ENCODE results near the gene MEGF6. TPM values are rescaled to one million over a fixed set of nuclear protein-coding genes. Genes with fewer than 3 reads are reported as not detected.

The MEGF6 gene
- total RNA-seq, 6 experiments from 2014 or later: 20.3 to 39.2 (median 23.0) TPM

GRCh38 chr1:3473381-3473844 is 137.9 kb downstream of the MEGF6 start:
- peaks cover 21% of the 10 kb centered on the region for H3K4me1 Mint-ChIP-seq (ENCODE audit: low read depth)
- H3K27ac Mint-ChIP-seq: no peak overlapping the region; the same call in 1 of the 2 replicates
- peak overlapping the region; percentile 16; the same call in 1 of the 2 replicates for H3K4me3 Mint-ChIP-seq
- DNase-seq: peak; percentile 63
- H3K36me3 Mint-ChIP-seq (ENCODE audit: low read depth): no peaks in the 10 kb centered on the region
- TF ChIP-seq, protein P1, sequence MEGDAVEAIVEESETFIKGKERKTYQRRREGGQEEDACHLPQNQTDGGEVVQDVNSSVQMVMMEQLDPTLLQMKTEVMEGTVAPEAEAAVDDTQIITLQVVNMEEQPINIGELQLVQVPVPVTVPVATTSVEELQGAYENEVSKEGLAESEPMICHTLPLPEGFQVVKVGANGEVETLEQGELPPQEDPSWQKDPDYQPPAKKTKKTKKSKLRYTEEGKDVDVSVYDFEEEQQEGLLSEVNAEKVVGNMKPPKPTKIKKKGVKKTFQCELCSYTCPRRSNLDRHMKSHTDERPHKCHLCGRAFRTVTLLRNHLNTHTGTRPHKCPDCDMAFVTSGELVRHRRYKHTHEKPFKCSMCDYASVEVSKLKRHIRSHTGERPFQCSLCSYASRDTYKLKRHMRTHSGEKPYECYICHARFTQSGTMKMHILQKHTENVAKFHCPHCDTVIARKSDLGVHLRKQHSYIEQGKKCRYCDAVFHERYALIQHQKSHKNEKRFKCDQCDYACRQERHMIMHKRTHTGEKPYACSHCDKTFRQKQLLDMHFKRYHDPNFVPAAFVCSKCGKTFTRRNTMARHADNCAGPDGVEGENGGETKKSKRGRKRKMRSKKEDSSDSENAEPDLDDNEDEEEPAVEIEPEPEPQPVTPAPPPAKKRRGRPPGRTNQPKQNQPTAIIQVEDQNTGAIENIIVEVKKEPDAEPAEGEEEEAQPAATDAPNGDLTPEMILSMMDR (IDR thresholded peaks at IDR 0.05): no peak
- no peaks in the 10 kb centered on the region; the same call in 1 of the 2 replicates for H3K27me3 Mint-ChIP-seq (ENCODE audit: insufficient read depth)
- H3K9me3 Mint-ChIP-seq: no peaks in the 10 kb centered on the region

DNA sequence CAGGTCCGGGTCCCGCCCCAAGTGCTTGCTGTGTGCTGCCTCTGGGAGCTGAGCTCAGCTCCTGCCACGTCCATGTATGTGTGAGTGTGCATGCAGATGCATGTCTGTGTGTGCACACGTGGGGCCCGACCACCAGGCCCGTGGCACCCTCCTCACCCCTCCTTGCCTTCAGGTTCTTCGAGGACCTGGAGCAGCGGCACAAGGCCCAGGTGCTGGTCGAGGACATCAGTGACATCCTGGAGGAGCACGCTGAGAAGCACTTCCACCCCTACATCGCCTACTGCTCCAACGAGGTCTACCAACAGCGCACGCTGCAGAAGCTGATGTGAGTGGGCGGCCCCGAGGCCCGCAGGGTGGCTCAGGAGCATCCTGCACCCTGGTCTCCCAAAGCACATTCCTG is 138.4 kb downstream of the MEGF6 start:
- H3K27me3 Mint-ChIP-seq (ENCODE audit: insufficient read depth): no peaks in the 10 kb centered on the region; the same call in 1 of the 2 replicates
- TF ChIP-seq, protein P1 (IDR thresholded peaks at IDR 0.05): no peak
- H3K4me3 Mint-ChIP-seq: no peak overlapping the region
- no peak overlapping the region for H3K27ac Mint-ChIP-seq
- no peaks in the 10 kb centered on the region for H3K36me3 Mint-ChIP-seq (ENCODE audit: low read depth)
- peaks cover 21% of the 10 kb centered on the region for H3K4me1 Mint-ChIP-seq (ENCODE audit: low read depth)
- no peaks in the 10 kb centered on the region for H3K9me3 Mint-ChIP-seq
- no peak for DNase-seq

DNA sequence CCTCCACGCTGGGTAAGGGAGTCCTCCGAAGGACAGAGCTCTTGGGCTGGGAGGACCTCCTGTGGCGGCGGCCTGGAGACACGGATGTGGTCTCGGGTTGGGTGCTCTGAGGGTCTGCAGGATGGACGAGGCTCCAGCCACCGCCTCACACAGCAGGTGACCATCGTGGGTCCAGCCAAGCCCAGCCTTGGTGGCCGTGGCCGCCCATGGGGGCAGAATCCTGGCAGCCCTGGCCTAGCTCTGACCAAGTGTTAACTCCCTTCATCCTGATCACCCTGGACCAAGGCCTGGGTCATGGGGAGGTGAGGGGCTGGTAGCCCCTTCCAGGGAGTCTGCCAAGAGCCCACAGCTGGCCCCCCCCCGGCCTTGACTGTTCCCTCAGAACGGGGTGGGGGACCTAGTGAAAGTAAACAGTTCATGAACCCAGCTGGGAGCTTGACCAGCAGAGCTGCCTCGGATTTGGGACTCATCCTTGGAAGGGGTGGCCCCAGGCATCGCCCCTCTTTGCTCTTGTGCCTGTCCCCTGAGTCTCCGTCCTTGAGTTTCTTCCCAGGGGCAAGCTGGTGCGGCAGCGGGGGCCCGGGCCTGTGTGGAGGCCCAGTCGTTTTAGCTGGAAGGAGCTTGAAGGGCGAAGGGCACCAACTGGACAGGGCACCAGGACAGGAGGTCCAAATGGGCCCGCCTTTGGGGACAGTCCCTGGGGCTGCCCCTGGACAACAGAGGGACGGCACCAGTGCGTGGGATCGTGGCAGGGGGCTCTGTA is 139.0 kb downstream of the MEGF6 start:
- Mint-ChIP-seq H3K36me3 (ENCODE audit: low read depth) (no peaks in the 10 kb centered on the region), H3K27me3 (ENCODE audit: insufficient read depth) (no peaks in the 10 kb centered on the region; the same call in 1 of the 2 replicates), H3K4me1 (ENCODE audit: low read depth) (peaks cover 21% of the 10 kb centered on the region), H3K4me3 (no peak overlapping the region), H3K9me3 (no peaks in the 10 kb centered on the region), H3K27ac (no peak overlapping the region)
- TF ChIP-seq, protein P1 (IDR thresholded peaks at IDR 0.05): peak; percentile 31; the same call in 1 of the 2 replicates
- no peak for DNase-seq

DNA sequence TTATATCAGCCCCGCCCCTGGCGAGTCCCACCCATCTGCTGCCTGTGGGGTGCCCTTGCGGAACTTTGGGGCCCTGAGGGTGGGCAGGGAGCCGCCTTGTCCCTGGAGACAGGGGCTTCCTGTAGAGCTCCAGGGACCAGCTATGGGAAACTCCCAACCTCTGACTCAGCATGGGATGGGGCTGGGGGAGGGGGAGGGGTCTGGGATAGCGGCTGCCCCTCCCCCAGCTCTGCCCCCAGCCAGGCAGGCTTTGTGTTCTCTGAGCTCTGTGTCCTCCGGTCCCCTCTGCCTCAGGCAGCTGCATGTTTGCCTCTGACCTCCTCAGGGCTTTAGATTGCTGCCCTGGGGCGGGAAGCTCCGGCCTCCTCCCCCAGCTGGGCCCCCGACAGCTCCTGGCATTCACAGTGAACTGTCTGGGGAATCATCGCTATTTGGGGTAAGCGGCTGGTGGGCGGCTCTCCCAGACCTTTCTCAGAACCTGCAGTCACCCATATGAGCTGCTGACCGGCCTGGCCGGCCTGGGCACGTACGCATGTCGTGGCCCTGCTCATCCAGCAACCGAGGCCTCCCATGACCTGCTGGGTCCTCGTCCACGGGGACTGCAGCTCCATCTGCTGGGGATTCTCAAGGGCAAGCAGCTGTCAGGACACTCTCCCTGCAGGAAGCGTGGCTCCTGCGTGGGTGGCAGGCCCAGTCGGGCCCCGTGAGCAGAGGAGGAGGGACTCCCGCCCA is 139.8 kb downstream of the MEGF6 start:
- DNase-seq: peak; percentile 20

GRCh38 chr1:3470650-3471355 is 140.5 kb downstream of the MEGF6 start:
- Mint-ChIP-seq H3K4me1 (ENCODE audit: low read depth) (peaks cover 21% of the 10 kb centered on the region), H3K27ac (no peak overlapping the region)
- TF ChIP-seq, protein P1 (IDR thresholded peaks at IDR 0.05): no peak

More for the DNA sequence above, 139.8 kb downstream of the MEGF6 start:
- Mint-ChIP-seq H3K4me3 (no peak overlapping the region), H3K4me1 (ENCODE audit: low read depth) (peaks cover 21% of the 10 kb centered on the region), H3K27ac (no peak overlapping the region), H3K27me3 (ENCODE audit: insufficient read depth) (peaks cover under 1% of the 10 kb centered on the region; the same call in 1 of the 2 replicates), H3K9me3 (no peaks in the 10 kb centered on the region), H3K36me3 (ENCODE audit: low read depth) (no peaks in the 10 kb centered on the region)
- TF ChIP-seq, protein P1 (IDR thresholded peaks at IDR 0.05): peak; percentile 65

More at GRCh38 chr1:3470650-3471355, 140.5 kb downstream of the MEGF6 start:
- Mint-ChIP-seq H3K4me3 (no peak overlapping the region), H3K27me3 (ENCODE audit: insufficient read depth) (peaks cover 6% of the 10 kb centered on the region; the same call in 1 of the 2 replicates), H3K36me3 (ENCODE audit: low read depth) (no peaks in the 10 kb centered on the region), H3K9me3 (no peaks in the 10 kb centered on the region)
- DNase-seq: no peak

All from HFFc6 (cell line).